Thyroid gland (tissue), 4 donors: ENCODE results near the gene TC2N. TPM values are rescaled to one million over a fixed set of nuclear protein-coding genes. Genes with fewer than 3 reads are reported as not detected.

Experiments
- DNase-seq, 2 donors: peaks; one replicate each; pipeline ENCODE4 v3.0.0-alpha.2; 2019
- H3K27ac ChIP-seq, 3 donors: fragments of 200-600 bp; sonication (generic); 1 replicate in 2 of 3; 2 replicates in 1 of 3; pipeline ENCODE4 v1.5.1; 2016 to 2019; ENCODE audit warnings: mild to moderate bottlenecking in 1 of 3, moderate library complexity in 1 of 3
- H3K27me3 ChIP-seq: fragments of 200-600 bp; sonication (generic); one replicate; pipeline ENCODE4 v1.5.1; 2019
- H3K36me3 ChIP-seq, 2 donors: fragments of 200-600 bp; sonication (generic); one replicate each; pipeline ENCODE4 v1.5.1; 2016 to 2019
- H3K4me1 ChIP-seq, 2 donors: fragments of 200-600 bp; sonication (generic); one replicate each; pipeline ENCODE4 v1.5.1; 2017 to 2019
- H3K4me3 ChIP-seq, 3 donors: fragments of 200-600 bp; sonication (generic); replicated peaks in 1 of 3; 1 replicate in 2 of 3; 2 replicates in 1 of 3; pipeline ENCODE4 v1.5.1; 2016; ENCODE audit warnings: mild to moderate bottlenecking in 1 of 3
- H3K9me3 ChIP-seq: fragments of 200-600 bp; sonication (generic); one replicate; pipeline ENCODE4 v1.5.1; 2017
- CTCF ChIP-seq, 6 experiments: fragments of 200-600 bp in 3 of 6; fragments of 450-650 bp in 3 of 6; sonication (generic) in 3 of 6; IDR thresholded peaks; one replicate each; pipeline ENCODE4 v1.5.1; 2016 to 2019; ENCODE audit warnings: antibody characterized with exemption in 6 of 6, mild to moderate bottlenecking in 2 of 6, inconsistent platforms in 1 of 6, moderate library complexity in 1 of 6
- POLR2A ChIP-seq, 2 donors: fragments of 450-650 bp; IDR thresholded peaks; one replicate each; pipeline ENCODE4 v1.6.1; 2017; ENCODE audit warnings: antibody characterized with exemption in 2 of 2, mild to moderate bottlenecking in 2 of 2, moderate library complexity in 1 of 2
- WGBS, 2 donors: methylation state at CpG; one replicate each; pipeline ENCODE4 v1.1.5; 2017; 5-methylcytosine and 5-hydroxymethylcytosine counted together
- intact Hi-C: fragments of 100-400 bp; cut with DNase I; formaldehyde crosslinking; loops from one replicate; pipeline ENCODE4 v1.15.1; 2023
- total RNA-seq, 4 donors: library from RNA; depleted of rRNA; stranded (reverse); fragments of >200 nt; gene quantifications; one replicate each; pipeline ENCODE4 v1.2.3, GENCODE V29; 2016

The TC2N gene
- total RNA-seq, 4 donors from 2014 or later = 57.5 to 102 (median 78.0) TPM

- Histone ChIP-seq H3K27ac (peak overlapping the region; percentile 24 to 60 (median 47)), H3K4me3 (no peak overlapping the region), H3K27me3 (no peaks in the 10 kb centered on the region), H3K36me3 (no peaks in the 10 kb centered on the region), H3K4me1 (peaks cover 13 to 29% of the 10 kb centered on the region in 2 donors), H3K9me3 (no peaks in the 10 kb centered on the region)
- intact Hi-C loops = no loop called here
- no peak for DNase-seq
- TF ChIP-seq CTCF (IDR thresholded peaks at IDR 0.05) = no peak
- no peak for TF ChIP-seq POLR2A (IDR thresholded peaks at IDR 0.05)
- 58 to 76% methylated on average over 4 of the region's 4 CpGs for WGBS, 2 donors
Observed at GRCh38 chr14:91885839-91886238, 18.5 kb upstream of the TC2N start.

GRCh38 chr14:91885113-91885712 lies 17.9 kb upstream of the TC2N start:
- 88 to 93% methylated on average over 4 of the region's 4 CpGs for WGBS, 2 donors
- DNase-seq = no peak
- no peak overlapping the region for H3K4me3 ChIP-seq
- TF ChIP-seq CTCF (IDR thresholded peaks at IDR 0.05) (no peak), POLR2A (IDR thresholded peaks at IDR 0.05) (no peak)
- intact Hi-C loops = no loop called here
- no peaks in the 10 kb centered on the region for H3K36me3 ChIP-seq
- no peaks in the 10 kb centered on the region for H3K9me3 ChIP-seq
- H3K4me1 ChIP-seq = peaks cover 13 to 25% of the 10 kb centered on the region in 2 donors
- no peaks in the 10 kb centered on the region for H3K27me3 ChIP-seq
- peak overlapping the region; percentile 24 to 60 (median 47) for H3K27ac ChIP-seq

GRCh38 chr14:91884664-91885063 lies 17.3 kb upstream of the TC2N start:
- H3K36me3 ChIP-seq = no peaks in the 10 kb centered on the region
- WGBS, 2 donors = 62 to 80% methylated on average over 6 of the region's 6 CpGs
- intact Hi-C loops = no loop called here
- no peaks in the 10 kb centered on the region for H3K27me3 ChIP-seq
- H3K4me1 ChIP-seq = peaks cover 11 to 19% of the 10 kb centered on the region in 2 donors
- H3K4me3 ChIP-seq = no peak overlapping the region
- DNase-seq = no peak
- TF ChIP-seq POLR2A (IDR thresholded peaks at IDR 0.05) (no peak), CTCF (IDR thresholded peaks at IDR 0.05) (no peak)
- H3K9me3 ChIP-seq = no peaks in the 10 kb centered on the region
- peak overlapping the region; percentile 17 to 60 (median 47) for H3K27ac ChIP-seq

GRCh38 chr14:91883753-91884152 lies 16.4 kb upstream of the TC2N start:
- H3K27me3 ChIP-seq = no peaks in the 10 kb centered on the region
- no peak for TF ChIP-seq POLR2A (IDR thresholded peaks at IDR 0.05)
- TF ChIP-seq CTCF (IDR thresholded peaks at IDR 0.05) = no peak
- 60 to 61% methylated on average over 9 of the region's 9 CpGs for WGBS, 2 donors
- intact Hi-C loops = no loop called here
- H3K9me3 ChIP-seq = no peaks in the 10 kb centered on the region
- no peak overlapping the region for H3K4me3 ChIP-seq
- DNase-seq = peak; percentile 27
- H3K4me1 ChIP-seq = peaks cover 2 to 10% of the 10 kb centered on the region in 2 donors
- no peaks in the 10 kb centered on the region for H3K36me3 ChIP-seq
- peak overlapping the region; percentile 17 to 64 (median 47) for H3K27ac ChIP-seq

- intact Hi-C loops = no loop called here
- no peak for TF ChIP-seq POLR2A (IDR thresholded peaks at IDR 0.05)
- no peak for TF ChIP-seq CTCF (IDR thresholded peaks at IDR 0.05)
- Histone ChIP-seq H3K4me1 (peaks cover 0 to 8% of the 10 kb centered on the region in 2 donors), H3K9me3 (no peaks in the 10 kb centered on the region), H3K36me3 (no peaks in the 10 kb centered on the region), H3K27me3 (no peaks in the 10 kb centered on the region), H3K4me3 (no peak overlapping the region), H3K27ac (peak overlapping the region; percentile 15 to 64 (median 33))
- DNase-seq = no peak
- WGBS, 2 donors = 82% methylated on average over 3 of the region's 4 CpGs; no CpG with 5 or more reads in 1 of the 2 donors
Observed at GRCh38 chr14:91882776-91883175, 15.4 kb upstream of the TC2N start.
